Measurements from ENCODE around the gene CSTF3.

GRCh38 chr11:33185756-33186155 lies 24.5 kb upstream of the CSTF3 start:
- TF ChIP-seq DPF2 (IDR thresholded peaks at IDR 0.05) (no peak), CHD2 (IDR thresholded peaks at IDR 0.05; ENCODE audit: borderline replicate concordance, low read depth, low read length) (no peak)

Data from GM12878 (cell line).